ENCODE results near the gene HSBP1L1. TPM values are rescaled to one million over a fixed set of nuclear protein-coding genes. Genes with fewer than 3 reads are reported as not detected.

The HSBP1L1 gene
- total and polyA plus RNA-seq, 2 experiments from 2014 or later = 1.8 to 3.7 TPM

GRCh38 chr18:79960921-79961526, 3.4 kb upstream of the HSBP1L1 start (continued):
- TF ChIP-seq ZNF462 (CRISPR knock-in tag; IDR thresholded peaks at IDR 0.05) = no peak
- no peak for TF ChIP-seq CREB1 (CRISPR knock-in tag; IDR thresholded peaks at IDR 0.05; ENCODE audit: low read depth)

- Mint-ChIP-seq H3K9me3 (no peaks in the 10 kb centered on the region; the same call in 1 of the 3 replicates), H3K27me3 (ENCODE audit: insufficient read depth, low read depth, poor library complexity) (peaks cover 70% of the 10 kb centered on the region), H3K4me3 (no peak overlapping the region), H3K4me1 (peaks cover 27% of the 10 kb centered on the region), H3K27ac (no peak overlapping the region), H3K36me3 (ENCODE audit: low read depth) (no peaks in the 10 kb centered on the region)
- Histone ChIP-seq H3F3A (replicated peaks; ENCODE audit: low read depth) (peaks cover 7% of the 10 kb centered on the region; the same call in 1 of the 2 replicates), H3K79me2 (replicated peaks; ENCODE audit: insufficient read depth) (no peaks in the 10 kb centered on the region), H3K4me3 (no peak overlapping the region), H3K9me2 (ENCODE audit: insufficient read depth) (no peaks in the 10 kb centered on the region), H3K27ac (ENCODE audit: low read depth) (no peak overlapping the region), H3K4me2 (no peak overlapping the region), H3K27me3 (ENCODE audit: insufficient read depth) (peaks cover 84% of the 10 kb centered on the region), H2AFZ (no peak overlapping the region), H3K36me3 (ENCODE audit: insufficient read depth) (no peaks in the 10 kb centered on the region), H3K4me1 (ENCODE audit: insufficient read depth) (peaks cover 25% of the 10 kb centered on the region), H4K20me1 (replicated peaks; ENCODE audit: insufficient read depth) (peaks cover 7% of the 10 kb centered on the region)
- no peak; the same call in 2 of the 3 replicates for ATAC-seq
- DNase-seq (ENCODE audit: low spot score) = no peak
- no peak for TF ChIP-seq CTCF (conservative IDR thresholded peaks at IDR 0.05; ENCODE audit: low read depth in 2 of 2)
- TF ChIP-seq CREB1 (CRISPR knock-in tag; IDR thresholded peaks at IDR 0.05; ENCODE audit: low read depth) = no peak
- TF ChIP-seq JUNB (IDR thresholded peaks at IDR 0.05; ENCODE audit: unreplicated experiment) = no peak
- no peak for TF ChIP-seq ZNF331 (CRISPR knock-in tag; IDR thresholded peaks at IDR 0.05; ENCODE audit: low read depth)
- no peak for TF ChIP-seq REST (IDR thresholded peaks at IDR 0.05; ENCODE audit: unreplicated experiment)
- no peak for TF ChIP-seq ZNF114 (CRISPR knock-in tag; IDR thresholded peaks at IDR 0.05)
- TF ChIP-seq ETS1 (IDR thresholded peaks at IDR 0.05) = no peak
Measured at GRCh38 chr18:79961527-79962291, 2.7 kb upstream of the HSBP1L1 start.

Data from GM23338 (cell line).